Measurements from ENCODE around the gene ATG3. TPM values are rescaled to one million over a fixed set of nuclear protein-coding genes. Genes with fewer than 3 reads are reported as not detected.

The ATG3 gene
- total and polyA plus RNA-seq, 2 of the 8 experiments (the other 6 are each of a cell fraction or from before 2014, with no cell fraction given) = 27.3 to 55.3 TPM

- TF ChIP-seq CHD7 (IDR thresholded peaks at IDR 0.05; ENCODE audit: insufficient replicate concordance, low read length) (no peak), GABPA (IDR thresholded peaks at IDR 0.05; ENCODE audit: borderline replicate concordance, insufficient read depth, low read length) (no peak), SIX5 (IDR thresholded peaks at IDR 0.05; ENCODE audit: low read depth, low read length) (no peak), TAF1 (IDR thresholded peaks at IDR 0.05; ENCODE audit: low read depth, low read length) (no peak), ZNF274 (IDR thresholded peaks at IDR 0.05; ENCODE audit: borderline replicate concordance, extremely low read depth, low read length) (no peak), KDM4A (IDR thresholded peaks at IDR 0.05; ENCODE audit: low read depth, low read length, severe bottlenecking) (no peak)
These were observed 62.6 kb downstream of the ATG3 start, which contains the start of gene BTLA (continued) for GRCh38 chr3:112498914-112499711.
